Psoas muscle (tissue), 8 donors: ENCODE data around the gene GRID2. TPM values are rescaled to one million over a fixed set of nuclear protein-coding genes. Genes with fewer than 3 reads are reported as not detected.
"Not testable (repeated sequence)": the region's sequence is repeated elsewhere in the genome, so short reads cannot be mapped to it uniquely, and the experiment has no call there.

Source experiments
- ATAC-seq, 4 donors: fragments of 200-7000 bp; cut with Tn5 transposase; one replicate each; pipeline ENCODE4 v1.9.1; 2020; ENCODE audit warnings: moderate library complexity in 3 of 4, mild to moderate bottlenecking in 2 of 4
- DNase-seq, 2 donors: peaks; one replicate each; pipeline ENCODE4 v3.0.0-alpha.2; 2020
- H3K27ac ChIP-seq: fragments of 200-600 bp; one replicate; pipeline ENCODE4 v1.8.0; 2022
- H3K27me3 ChIP-seq, 3 donors: fragments of 200-600 bp in 1 of 3; one replicate each; pipeline versions ENCODE4 v1.6.1 to v1.8.0; 2013 to 2022; ENCODE audit warnings: low read length in 2 of 3, mild to moderate bottlenecking in 2 of 3, moderate library complexity in 1 of 3; ENCODE audit not compliant: insufficient read depth in 3 of 3
- H3K36me3 ChIP-seq, 2 donors: fragments of 200-600 bp in 1 of 2; one replicate each; pipeline versions ENCODE4 v1.6.1 to v1.8.0; 2013 to 2022; ENCODE audit warnings: low read depth in 1 of 2, mild to moderate bottlenecking in 1 of 2, moderate library complexity in 1 of 2; ENCODE audit not compliant: insufficient read depth in 1 of 2
- H3K4me1 ChIP-seq: fragments of 200-600 bp; one replicate; pipeline ENCODE4 v1.8.0; 2022
- H3K4me3 ChIP-seq: fragments of 200-600 bp; one replicate; pipeline ENCODE4 v1.8.0; 2022; ENCODE audit warnings: mild to moderate bottlenecking
- H3K9me3 ChIP-seq: fragments of 200-600 bp; one replicate; pipeline ENCODE4 v1.8.0; 2022
- WGBS, 3 donors: extraction: QIAGEN DNeasy Blood & Tissue Kit; methylation state at CpG; one replicate each; pipeline versions ENCODE4 v1.1.6 to v1.1.7; 2013; 5-methylcytosine and 5-hydroxymethylcytosine counted together
- intact Hi-C, 2 donors: fragments of 100-400 bp; cut with DNase I; formaldehyde crosslinking; loops; one replicate each; pipeline versions ENCODE4 v1.11.0 to v1.14.2; 2022
- polyA plus RNA-seq, 3 donors: library from polyadenylated mRNA; stranded (reverse); fragments of 200-250 nt; gene quantifications; one replicate each; pipeline ENCODE4 v1.2.3, GENCODE V29; 2013
- total RNA-seq, 4 donors: library from RNA; stranded (reverse); fragmentation: NEBNext Ultra II Directional in 2 of 4; extraction: Animal tissue kit (Norgen Biotek cat#: 25700) in 2 of 4; gene quantifications; one replicate each; pipeline versions ENCODE4 v1.2.1 to v1.2.4, GENCODE V29; 2021 to 2023
- TF ChIP-seq, protein P1 (sequence below): fragments of 200-600 bp; IDR thresholded peaks from one replicate; pipeline ENCODE4 v1.8.0; 2022; ENCODE audit warnings: antibody characterized with exemption
- donor health status: healthy with polysubstance abuse.
- donor health status: DM: no; HTN: no; CAD: no; lungs with moderate emphysema.
- donor health status: Bipolar disorder and iron deficiency.
- donor health status: healthy.
- donor health status: DM: yes; HTN: yes; CAD: no.
- donor health status: DM: no; HTN: no; CAD: no.
- donor health status: DM: no; HTN: no; CAD: no.
- donor health status: DM: yes; HTN: yes; CAD: no.

The GRID2 gene
- total and polyA plus RNA-seq, 7 donors: not detected

DNA sequence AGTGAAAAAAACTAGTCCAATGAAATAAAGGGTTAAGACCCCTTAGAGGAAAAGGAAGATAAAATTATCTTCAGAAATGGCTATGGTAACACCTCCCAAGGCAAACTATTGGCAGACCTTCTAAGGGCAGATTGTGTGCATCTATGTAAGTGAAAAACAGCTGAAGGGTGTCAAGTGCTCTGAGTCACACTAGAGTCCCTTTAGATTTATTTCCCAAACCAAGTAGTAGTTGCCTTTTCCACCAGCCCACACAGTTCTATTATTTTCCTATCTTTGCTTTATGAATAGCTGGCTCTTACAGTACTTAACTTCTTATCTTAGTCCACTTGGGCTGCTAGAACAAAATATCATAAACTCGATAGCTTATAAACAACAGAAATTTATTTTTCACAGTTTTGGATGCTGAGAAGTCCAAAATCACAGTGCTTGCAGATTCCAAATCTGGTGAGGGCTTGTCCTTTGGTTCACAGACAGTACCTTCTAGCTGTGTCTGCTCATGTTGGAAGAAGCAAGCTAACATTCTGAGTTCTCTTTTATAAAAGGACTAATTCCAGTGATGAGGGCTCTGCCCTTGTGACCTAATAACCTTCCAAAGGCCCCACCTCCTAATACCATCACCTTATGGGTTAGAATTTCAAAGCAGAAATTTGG is 143.6 kb downstream of the GRID2 start:
- Histone ChIP-seq H3K4me1 (no peaks in the 10 kb centered on the region), H3K9me3 (no peaks in the 10 kb centered on the region), H3K36me3 (no peaks in the 10 kb centered on the region), H3K4me3 (no peak overlapping the region), H3K27me3 (no peaks in the 10 kb centered on the region), H3K27ac (no peak overlapping the region)
- intact Hi-C loops: no loop called here
- TF ChIP-seq, protein P1, sequence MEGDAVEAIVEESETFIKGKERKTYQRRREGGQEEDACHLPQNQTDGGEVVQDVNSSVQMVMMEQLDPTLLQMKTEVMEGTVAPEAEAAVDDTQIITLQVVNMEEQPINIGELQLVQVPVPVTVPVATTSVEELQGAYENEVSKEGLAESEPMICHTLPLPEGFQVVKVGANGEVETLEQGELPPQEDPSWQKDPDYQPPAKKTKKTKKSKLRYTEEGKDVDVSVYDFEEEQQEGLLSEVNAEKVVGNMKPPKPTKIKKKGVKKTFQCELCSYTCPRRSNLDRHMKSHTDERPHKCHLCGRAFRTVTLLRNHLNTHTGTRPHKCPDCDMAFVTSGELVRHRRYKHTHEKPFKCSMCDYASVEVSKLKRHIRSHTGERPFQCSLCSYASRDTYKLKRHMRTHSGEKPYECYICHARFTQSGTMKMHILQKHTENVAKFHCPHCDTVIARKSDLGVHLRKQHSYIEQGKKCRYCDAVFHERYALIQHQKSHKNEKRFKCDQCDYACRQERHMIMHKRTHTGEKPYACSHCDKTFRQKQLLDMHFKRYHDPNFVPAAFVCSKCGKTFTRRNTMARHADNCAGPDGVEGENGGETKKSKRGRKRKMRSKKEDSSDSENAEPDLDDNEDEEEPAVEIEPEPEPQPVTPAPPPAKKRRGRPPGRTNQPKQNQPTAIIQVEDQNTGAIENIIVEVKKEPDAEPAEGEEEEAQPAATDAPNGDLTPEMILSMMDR: no peak
- ATAC-seq (no peak), DNase-seq (no peak)
- 65 to 85% (median 74%) methylated on average over 1 of the region's 1 CpG for WGBS, 3 donors

DNA sequence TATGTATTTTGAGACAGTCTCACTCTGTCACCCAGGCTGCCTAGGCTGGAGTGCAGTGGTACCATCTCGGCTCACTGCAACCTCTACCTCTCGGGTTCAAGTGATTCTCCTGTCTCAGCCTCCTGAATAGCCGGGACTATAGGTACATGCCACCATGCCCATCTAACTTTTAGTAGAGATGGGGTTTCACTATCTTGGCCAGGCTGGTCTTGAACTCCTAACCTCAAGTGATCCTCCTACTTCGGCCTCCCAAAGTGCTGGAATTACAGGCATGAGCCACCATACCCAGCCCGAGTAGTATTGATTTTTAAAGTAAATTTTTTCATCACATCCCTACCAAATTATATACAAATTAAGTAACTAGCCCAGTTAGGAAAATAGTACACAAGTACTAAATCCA is 144.4 kb downstream of the GRID2 start:
- WGBS, 3 donors: 90 to 96% (median 92%) methylated on average over 5 of the region's 5 CpGs
- DNase-seq: not testable (repeated sequence)

DNA sequence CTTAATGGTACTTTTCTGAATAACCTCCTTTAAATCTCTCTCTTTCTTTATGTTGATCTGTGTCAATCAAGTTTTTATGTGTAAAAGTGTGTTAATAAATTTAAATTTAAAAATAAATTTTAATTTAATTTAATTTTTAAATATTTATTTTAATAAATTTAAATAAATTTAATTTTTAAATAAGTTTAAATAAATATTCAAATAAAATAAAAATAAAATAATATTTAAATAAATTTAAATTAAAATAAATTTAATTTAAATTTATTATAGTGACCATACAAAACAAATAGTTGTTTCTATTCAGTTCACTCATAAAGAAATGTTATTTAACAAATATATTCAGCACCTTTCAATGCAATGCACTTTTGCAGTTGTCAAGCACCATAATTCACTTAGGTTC is 146.9 kb downstream of the GRID2 start:
- DNase-seq (no peak), ATAC-seq (no peak)
- intact Hi-C loops: no loop called here
- no peak overlapping the region for H3K27ac ChIP-seq
- H3K9me3 ChIP-seq: no peaks in the 10 kb centered on the region
- H3K36me3 ChIP-seq: no peaks in the 10 kb centered on the region
- H3K4me3 ChIP-seq: no peak overlapping the region
- TF ChIP-seq, protein P1: no peak
- H3K4me1 ChIP-seq: no peaks in the 10 kb centered on the region
- no peaks in the 10 kb centered on the region for H3K27me3 ChIP-seq

More for the DNA sequence above, 144.4 kb downstream of the GRID2 start:
- H3K4me1 ChIP-seq, H3K27ac ChIP-seq, H3K36me3 ChIP-seq, intact Hi-C loops, H3K4me3 ChIP-seq, H3K9me3 ChIP-seq, ATAC-seq, H3K27me3 ChIP-seq: not testable (repeated sequence)

DNA sequence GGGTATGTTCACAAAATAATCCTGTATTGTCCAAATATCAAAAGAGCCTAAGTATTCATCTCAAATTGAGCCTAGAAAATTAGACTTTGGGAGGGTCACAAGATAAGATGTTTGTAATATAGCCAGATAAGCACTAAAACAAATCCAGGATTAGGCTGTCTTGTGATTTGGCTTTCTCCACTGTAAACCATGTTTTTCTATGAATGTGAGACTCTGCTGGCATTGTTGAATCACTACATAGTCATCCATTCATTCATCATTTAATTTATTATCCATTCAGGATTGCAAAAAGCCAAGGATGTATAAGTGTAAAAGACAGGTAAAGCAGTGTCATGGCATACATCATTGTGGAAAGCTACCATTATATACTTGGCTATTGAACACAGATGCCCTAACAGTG is 148.0 kb downstream of the GRID2 start:
- intact Hi-C loops: no loop called here
- Histone ChIP-seq H3K36me3 (no peaks in the 10 kb centered on the region), H3K27me3 (no peaks in the 10 kb centered on the region), H3K4me1 (no peaks in the 10 kb centered on the region), H3K9me3 (no peaks in the 10 kb centered on the region), H3K27ac (no peak overlapping the region), H3K4me3 (no peak overlapping the region)
- ATAC-seq (no peak), DNase-seq (no peak)
- TF ChIP-seq, protein P1: no peak

DNA sequence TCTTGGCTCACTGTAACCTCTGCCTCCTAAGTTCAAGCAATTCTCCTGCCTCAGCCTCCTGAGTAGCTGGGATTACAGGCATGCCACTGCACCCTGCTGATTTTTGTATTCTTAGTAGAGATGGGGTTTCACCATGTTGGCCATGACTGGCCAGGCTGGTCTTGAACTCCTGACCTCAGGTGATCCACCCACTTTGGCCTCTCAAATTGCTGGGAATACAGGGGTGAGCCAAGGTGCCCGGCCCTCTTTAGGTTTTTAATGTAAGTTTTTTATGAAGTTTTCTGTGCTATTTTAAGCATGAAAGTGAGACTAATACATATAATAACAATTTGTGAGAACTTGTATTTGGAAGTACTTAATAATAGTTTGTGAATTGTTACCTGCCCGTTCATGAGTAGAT is 148.6 kb downstream of the GRID2 start:
- intact Hi-C loops, H3K9me3 ChIP-seq, H3K27ac ChIP-seq, DNase-seq, H3K36me3 ChIP-seq, ATAC-seq, H3K4me1 ChIP-seq, H3K27me3 ChIP-seq, H3K4me3 ChIP-seq: not testable (repeated sequence)
- WGBS, 3 donors: 78 to 86% (median 81%) methylated on average over 2 of the region's 2 CpGs

DNA sequence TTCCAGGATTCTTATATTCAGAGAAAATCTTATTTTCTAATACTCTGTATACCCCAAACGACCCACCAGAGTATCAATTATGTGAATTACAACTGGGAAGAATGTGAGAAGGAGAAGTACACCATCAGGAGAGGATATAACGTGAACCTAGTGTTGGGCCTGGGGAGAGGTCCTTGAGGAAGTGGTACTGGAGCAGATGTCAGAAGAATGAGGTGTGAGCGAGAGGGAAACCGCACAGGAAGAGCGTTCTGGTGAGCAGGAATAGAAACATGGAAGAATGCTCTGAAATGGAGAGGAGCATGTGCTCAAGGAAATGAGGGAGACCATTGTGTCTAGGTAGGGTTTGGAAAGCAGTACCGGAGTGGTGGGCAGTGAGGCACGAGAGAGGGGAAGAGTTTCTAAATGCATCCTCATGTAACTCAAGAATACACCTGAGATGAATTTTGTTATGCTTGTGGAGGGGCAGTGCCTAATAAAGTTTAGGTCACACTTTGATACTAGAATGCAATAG is 151.6 kb downstream of the GRID2 start:
- 66 to 71% (median 67%) methylated on average over 7 of the region's 7 CpGs for WGBS, 3 donors
- Histone ChIP-seq H3K27ac (no peak overlapping the region), H3K36me3 (no peaks in the 10 kb centered on the region), H3K27me3 (no peaks in the 10 kb centered on the region), H3K4me1 (no peaks in the 10 kb centered on the region), H3K4me3 (no peak overlapping the region), H3K9me3 (no peaks in the 10 kb centered on the region)
- DNase-seq: no peak
- intact Hi-C loops: no loop called here
- TF ChIP-seq, protein P1: no peak
- ATAC-seq: no peak
